Stomach (tissue), 4 donors: ENCODE results near the gene SLC6A3.

Source experiments
- CTCF ChIP-seq, 7 experiments: fragments of 450-650 bp in 4 of 7; fragments of 200-600 bp in 3 of 7; sonication (generic) in 3 of 7; IDR thresholded peaks; one replicate each; pipeline ENCODE4 v1.5.1; 2016 to 2019; ENCODE audit warnings: antibody characterized with exemption in 7 of 7, control low read depth in 2 of 7, mild to moderate bottlenecking in 1 of 7
- EP300 ChIP-seq: sonication (generic); formaldehyde crosslinking; IDR thresholded peaks from one replicate; pipeline ENCODE4 v1.6.1; 2017; ENCODE audit warnings: antibody characterized with exemption

- TF ChIP-seq CTCF (IDR thresholded peaks at IDR 0.05) (no peak), EP300 (no peak)
Measured at GRCh38 chr5:1466631-1467265, 21.5 kb upstream of the SLC6A3 start.
